WERI-Rb-1 (cell line): ENCODE measurements around the gene SLC35A1.

Source experiments
- DNase-seq: peaks from one replicate; pipeline ENCODE4 v3.0.0-alpha.2; 2020
- H3K27ac ChIP-seq: fragments of 250-450 bp; sonication (Bioruptor Pico); 2 replicates; pipeline ENCODE4 v1.5.1; 2020; ENCODE audit warnings: mild to moderate bottlenecking, moderate library complexity
- H3K27me3 ChIP-seq: fragments of 250-450 bp; sonication (Bioruptor Pico); 2 replicates; pipeline ENCODE4 v1.5.1; 2021; ENCODE audit warnings: mild to moderate bottlenecking, low read depth, moderate library complexity; ENCODE audit not compliant: insufficient read depth, severe bottlenecking
- H3K36me3 ChIP-seq: fragments of 250-450 bp; sonication (Bioruptor Pico); 2 replicates; pipeline ENCODE4 v1.5.1; 2020; ENCODE audit warnings: mild to moderate bottlenecking, moderate library complexity
- H3K4me3 ChIP-seq: 2 replicates; pipeline ENCODE4 v1.5.1; 2011; ENCODE audit warnings: low read depth, mild to moderate bottlenecking, control low read depth, low read length
- H3K9me3 ChIP-seq: fragments of 250-450 bp; sonication (Bioruptor Pico); 2 replicates; pipeline ENCODE4 v1.5.1; 2021; ENCODE audit warnings: mild to moderate bottlenecking, moderate library complexity; ENCODE audit not compliant: severe bottlenecking
- CTCF ChIP-seq: IDR thresholded peaks from 2 replicates; pipeline ENCODE4 v1.5.1; 2011; ENCODE audit warnings: low read depth, mild to moderate bottlenecking, control low read depth, inconsistent platforms, low read length

The SLC35A1 gene

GRCh38 chr6:87441711-87442110 is 31.1 kb upstream of the SLC35A1 start:
- Histone ChIP-seq H3K9me3 (no peaks in the 10 kb centered on the region), H3K36me3 (no peaks in the 10 kb centered on the region), H3K27me3 (no peaks in the 10 kb centered on the region), H3K4me3 (no peak overlapping the region), H3K27ac (no peak overlapping the region)
- no peak for DNase-seq
- no peak for TF ChIP-seq CTCF

- Histone ChIP-seq H3K27me3 (no peaks in the 10 kb centered on the region), H3K36me3 (no peaks in the 10 kb centered on the region), H3K27ac (no peak overlapping the region), H3K4me3 (no peak overlapping the region), H3K9me3 (no peaks in the 10 kb centered on the region)
- no peak for DNase-seq
- no peak for TF ChIP-seq CTCF
Observed at GRCh38 chr6:87444362-87444761, 28.4 kb upstream of the SLC35A1 start.

GRCh38 chr6:87465051-87465450 is 7.7 kb upstream of the SLC35A1 start:
- no peak overlapping the region for H3K27ac ChIP-seq
- H3K9me3 ChIP-seq, result no peaks in the 10 kb centered on the region
- H3K4me3 ChIP-seq, result no peak overlapping the region
- no peak for TF ChIP-seq CTCF
- no peak for DNase-seq
- H3K27me3 ChIP-seq, result no peaks in the 10 kb centered on the region
- H3K36me3 ChIP-seq, result no peaks in the 10 kb centered on the region

GRCh38 chr6:87473419-87473903 is 687 bp downstream of the SLC35A1 start:
- Histone ChIP-seq H3K36me3 (peaks cover 10% of the 10 kb centered on the region), H3K27ac (peak overlapping the region; percentile 96), H3K27me3 (no peaks in the 10 kb centered on the region), H3K9me3 (no peaks in the 10 kb centered on the region), H3K4me3 (peak overlapping the region; percentile 98)
- TF ChIP-seq CTCF, result no peak
- no peak for DNase-seq

- Histone ChIP-seq H3K9me3 (no peaks in the 10 kb centered on the region), H3K36me3 (peaks cover 4% of the 10 kb centered on the region; the same call in 1 of the 2 replicates), H3K27ac (no peak overlapping the region), H3K27me3 (no peaks in the 10 kb centered on the region), H3K4me3 (no peak overlapping the region)
- no peak for DNase-seq
- no peak for TF ChIP-seq CTCF
Observed at GRCh38 chr6:87481931-87482330, 9.2 kb downstream of the SLC35A1 start.

GRCh38 chr6:87482366-87482765 is 9.6 kb downstream of the SLC35A1 start:
- H3K27me3 ChIP-seq, result no peaks in the 10 kb centered on the region
- no peaks in the 10 kb centered on the region for H3K9me3 ChIP-seq
- no peak for DNase-seq
- TF ChIP-seq CTCF, result no peak
- H3K36me3 ChIP-seq, result peaks cover 4% of the 10 kb centered on the region; the same call in 1 of the 2 replicates
- H3K4me3 ChIP-seq, result no peak overlapping the region
- no peak overlapping the region for H3K27ac ChIP-seq
